Upper lobe of left lung (tissue), 4 donors: ENCODE data around the gene SEC31A.

Experiments used
- POLR2A ChIP-seq, 4 donors: fragments of 450-650 bp; IDR thresholded peaks; one replicate each; pipeline ENCODE4 v1.5.1; 2016 to 2017; ENCODE audit warnings: antibody characterized with exemption in 4 of 4, mild to moderate bottlenecking in 2 of 4
- TF ChIP-seq, protein P1 (sequence below), 6 experiments: fragments of 450-650 bp in 4 of 6; fragments of 200-600 bp in 2 of 6; sonication (generic) in 2 of 6; IDR thresholded peaks; one replicate each; pipeline ENCODE4 v1.5.1; 2016 to 2019; ENCODE audit warnings: antibody characterized with exemption in 6 of 6

DNA sequence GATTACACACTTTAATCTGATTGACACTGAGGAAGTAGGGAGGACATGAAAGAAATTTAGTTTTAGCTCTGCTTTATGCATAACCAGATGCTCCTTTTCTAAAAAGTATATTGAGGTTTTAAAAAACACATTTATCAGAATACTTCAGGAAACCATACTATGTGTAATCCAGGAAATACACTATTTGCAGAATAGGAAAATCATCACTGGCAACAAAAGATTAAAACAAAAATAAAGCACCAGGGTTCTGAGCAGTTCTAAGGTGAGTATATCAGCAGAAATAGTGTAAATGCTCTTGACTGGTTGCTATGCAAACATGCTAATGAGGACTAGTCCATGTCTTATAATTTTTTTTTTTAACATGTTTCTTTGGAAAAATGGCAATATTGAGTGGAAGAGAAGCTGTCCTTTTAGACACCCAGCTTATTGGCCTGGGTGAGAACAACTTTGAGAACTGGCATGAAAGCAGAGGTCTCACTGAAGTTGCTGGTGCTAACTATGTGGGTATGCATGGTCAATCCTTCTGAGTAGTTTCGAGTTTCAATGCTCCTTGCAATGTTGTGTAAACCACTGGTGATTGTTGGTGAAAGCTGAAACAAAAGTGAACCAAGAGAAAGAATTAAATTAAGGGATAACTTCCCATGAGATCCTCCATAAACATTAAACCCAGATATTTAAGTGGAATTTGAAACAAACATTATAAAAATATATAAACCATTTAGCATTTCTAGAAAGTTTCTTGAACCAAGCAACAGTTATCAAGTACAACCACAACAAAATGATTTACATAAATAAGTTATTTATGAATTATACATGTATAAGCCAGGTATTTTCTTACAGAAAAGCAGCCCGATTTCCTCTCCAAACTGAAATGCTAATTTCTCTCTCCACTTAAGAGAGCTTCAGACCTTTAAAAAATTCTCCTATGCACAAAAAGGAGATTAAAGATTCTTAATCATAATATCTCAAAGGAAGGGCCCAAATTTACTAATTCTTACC, 72.0 kb downstream of the SEC31A start:
- TF ChIP-seq, protein P1, sequence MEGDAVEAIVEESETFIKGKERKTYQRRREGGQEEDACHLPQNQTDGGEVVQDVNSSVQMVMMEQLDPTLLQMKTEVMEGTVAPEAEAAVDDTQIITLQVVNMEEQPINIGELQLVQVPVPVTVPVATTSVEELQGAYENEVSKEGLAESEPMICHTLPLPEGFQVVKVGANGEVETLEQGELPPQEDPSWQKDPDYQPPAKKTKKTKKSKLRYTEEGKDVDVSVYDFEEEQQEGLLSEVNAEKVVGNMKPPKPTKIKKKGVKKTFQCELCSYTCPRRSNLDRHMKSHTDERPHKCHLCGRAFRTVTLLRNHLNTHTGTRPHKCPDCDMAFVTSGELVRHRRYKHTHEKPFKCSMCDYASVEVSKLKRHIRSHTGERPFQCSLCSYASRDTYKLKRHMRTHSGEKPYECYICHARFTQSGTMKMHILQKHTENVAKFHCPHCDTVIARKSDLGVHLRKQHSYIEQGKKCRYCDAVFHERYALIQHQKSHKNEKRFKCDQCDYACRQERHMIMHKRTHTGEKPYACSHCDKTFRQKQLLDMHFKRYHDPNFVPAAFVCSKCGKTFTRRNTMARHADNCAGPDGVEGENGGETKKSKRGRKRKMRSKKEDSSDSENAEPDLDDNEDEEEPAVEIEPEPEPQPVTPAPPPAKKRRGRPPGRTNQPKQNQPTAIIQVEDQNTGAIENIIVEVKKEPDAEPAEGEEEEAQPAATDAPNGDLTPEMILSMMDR (IDR thresholded peaks at IDR 0.05): no peak
- TF ChIP-seq POLR2A (IDR thresholded peaks at IDR 0.05): no peak
